Activated CD4-positive, CD25-positive, alpha-beta regulatory T cell (primary cell): Measurements from ENCODE around the gene UBE2H.

Experiments used
- DNase-seq, 4 experiments: peaks; one replicate each; lab custom pipeline; 2025; lab: John Stamatoyannopoulos, UW

UBE2H gene

GRCh38 chr7:129786825-129787563, 165.8 kb downstream of the UBE2H start:
- no peak for DNase-seq

GRCh38 chr7:129785685-129786514, 166.9 kb downstream of the UBE2H start:
- no peak for DNase-seq

GRCh38 chr7:129784783-129785684, 167.7 kb downstream of the UBE2H start:
- no peak for DNase-seq

- no peak for DNase-seq
Measured at GRCh38 chr7:129784437-129784782, 168.3 kb downstream of the UBE2H start.

- no peak for DNase-seq
Measured at GRCh38 chr7:129783584-129783919, 169.2 kb downstream of the UBE2H start.

- DNase-seq, result no peak
Measured at GRCh38 chr7:129782818-129783583, 169.8 kb downstream of the UBE2H start.

- DNase-seq, result no peak
Measured at GRCh38 chr7:129781928-129782817, 170.6 kb downstream of the UBE2H start.

- DNase-seq, result no peak
Measured at GRCh38 chr7:129780974-129781927, 171.5 kb downstream of the UBE2H start.
